Measurements from ENCODE around the gene BTBD9. TPM values are rescaled to one million over a fixed set of nuclear protein-coding genes. Genes with fewer than 3 reads are reported as not detected.

The BTBD9 gene
- polyA plus RNA-seq, 1 donor (not counting 4 experiments of a cell fraction or from before 2014, with no cell fraction given) = 6.8 TPM

DNA sequence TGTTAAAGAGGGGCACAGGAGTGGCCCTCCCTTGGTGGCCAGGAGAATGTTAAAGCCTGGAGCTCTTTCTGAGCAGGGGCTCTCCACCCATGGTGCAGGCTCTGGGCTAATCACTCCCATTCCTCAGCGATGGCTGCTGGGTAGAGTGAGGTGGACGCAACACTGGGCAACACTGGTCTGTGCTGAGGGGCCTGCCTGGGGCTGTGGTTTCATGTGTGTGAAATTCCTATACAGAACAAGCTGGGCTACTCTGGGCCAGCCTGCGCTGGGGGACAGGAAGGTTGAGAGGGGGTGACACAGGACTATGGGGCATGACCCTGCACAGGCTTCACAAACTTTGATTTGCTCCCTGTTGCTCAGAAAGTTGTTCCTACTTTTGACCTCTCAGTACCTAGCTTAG, 427.6 kb downstream of the BTBD9 start:
- no peak for TF ChIP-seq EZH2 (IDR thresholded peaks at IDR 0.05; ENCODE audit: low read length)
- TF ChIP-seq, protein P1, sequence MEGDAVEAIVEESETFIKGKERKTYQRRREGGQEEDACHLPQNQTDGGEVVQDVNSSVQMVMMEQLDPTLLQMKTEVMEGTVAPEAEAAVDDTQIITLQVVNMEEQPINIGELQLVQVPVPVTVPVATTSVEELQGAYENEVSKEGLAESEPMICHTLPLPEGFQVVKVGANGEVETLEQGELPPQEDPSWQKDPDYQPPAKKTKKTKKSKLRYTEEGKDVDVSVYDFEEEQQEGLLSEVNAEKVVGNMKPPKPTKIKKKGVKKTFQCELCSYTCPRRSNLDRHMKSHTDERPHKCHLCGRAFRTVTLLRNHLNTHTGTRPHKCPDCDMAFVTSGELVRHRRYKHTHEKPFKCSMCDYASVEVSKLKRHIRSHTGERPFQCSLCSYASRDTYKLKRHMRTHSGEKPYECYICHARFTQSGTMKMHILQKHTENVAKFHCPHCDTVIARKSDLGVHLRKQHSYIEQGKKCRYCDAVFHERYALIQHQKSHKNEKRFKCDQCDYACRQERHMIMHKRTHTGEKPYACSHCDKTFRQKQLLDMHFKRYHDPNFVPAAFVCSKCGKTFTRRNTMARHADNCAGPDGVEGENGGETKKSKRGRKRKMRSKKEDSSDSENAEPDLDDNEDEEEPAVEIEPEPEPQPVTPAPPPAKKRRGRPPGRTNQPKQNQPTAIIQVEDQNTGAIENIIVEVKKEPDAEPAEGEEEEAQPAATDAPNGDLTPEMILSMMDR (optimal IDR thresholded peaks at IDR 0.05 in 1 of 3, IDR thresholded peaks at IDR 0.05 in 1 of 3, conservative IDR thresholded peaks at IDR 0.05 in 1 of 3; ENCODE audit: extremely low read depth in 1 of 3, insufficient read depth in 2 of 3, low read length in 3 of 3) = no peak
- no peaks in the 10 kb centered on the region for H3K36me3 ChIP-seq (ENCODE audit: control insufficient read depth in 2 of 2, extremely low read depth in 1 of 2, insufficient read depth in 2 of 2, low read length in 2 of 2)
- no peak overlapping the region for H3K4me2 ChIP-seq (ENCODE audit: control insufficient read depth, extremely low read depth, insufficient read depth, low read depth, low read length)
- H3K9ac ChIP-seq (ENCODE audit: control insufficient read depth, extremely low read depth, insufficient read depth, low read length) = no peak overlapping the region
- no peak overlapping the region for H2AFZ ChIP-seq (ENCODE audit: control insufficient read depth, low read length)
- H4K20me1 ChIP-seq (ENCODE audit: control insufficient read depth, extremely low read depth, insufficient read depth, low read length) = no peaks in the 10 kb centered on the region
- H3K4me1 ChIP-seq (ENCODE audit: control insufficient read depth, extremely low read depth, insufficient read depth, low read length) = no peaks in the 10 kb centered on the region
- H3K27me3 ChIP-seq (ENCODE audit: control insufficient read depth, extremely low read depth, insufficient read depth, low read length) = no peaks in the 10 kb centered on the region
- no peak overlapping the region for H3K4me3 ChIP-seq (ENCODE audit: control insufficient read depth in 2 of 3, extremely low read depth in 1 of 3, insufficient read depth in 2 of 3, low read depth in 1 of 3, low read length in 3 of 3)
- no peaks in the 10 kb centered on the region for H3K9me3 ChIP-seq (ENCODE audit: control insufficient read depth, low read depth, low read length)
- no peaks in the 10 kb centered on the region for H3K9me1 ChIP-seq (ENCODE audit: control insufficient read depth, extremely low read depth, insufficient read depth, low read length)
- dilution Hi-C loops (cut with MboI; ENCODE audit: extremely low pct_ligation_motif_present, low sequenced_read_pairs) = no loop called here
- no peak overlapping the region for H3K27ac ChIP-seq (ENCODE audit: control insufficient read depth, insufficient read depth, low read length)
- DNase-seq (ENCODE audit: low read depth, low spot score) = no peak
- FAIRE-seq = no peak
- no peaks in the 10 kb centered on the region for H3K79me2 ChIP-seq (ENCODE audit: control insufficient read depth, insufficient read depth, low read length)

DNA sequence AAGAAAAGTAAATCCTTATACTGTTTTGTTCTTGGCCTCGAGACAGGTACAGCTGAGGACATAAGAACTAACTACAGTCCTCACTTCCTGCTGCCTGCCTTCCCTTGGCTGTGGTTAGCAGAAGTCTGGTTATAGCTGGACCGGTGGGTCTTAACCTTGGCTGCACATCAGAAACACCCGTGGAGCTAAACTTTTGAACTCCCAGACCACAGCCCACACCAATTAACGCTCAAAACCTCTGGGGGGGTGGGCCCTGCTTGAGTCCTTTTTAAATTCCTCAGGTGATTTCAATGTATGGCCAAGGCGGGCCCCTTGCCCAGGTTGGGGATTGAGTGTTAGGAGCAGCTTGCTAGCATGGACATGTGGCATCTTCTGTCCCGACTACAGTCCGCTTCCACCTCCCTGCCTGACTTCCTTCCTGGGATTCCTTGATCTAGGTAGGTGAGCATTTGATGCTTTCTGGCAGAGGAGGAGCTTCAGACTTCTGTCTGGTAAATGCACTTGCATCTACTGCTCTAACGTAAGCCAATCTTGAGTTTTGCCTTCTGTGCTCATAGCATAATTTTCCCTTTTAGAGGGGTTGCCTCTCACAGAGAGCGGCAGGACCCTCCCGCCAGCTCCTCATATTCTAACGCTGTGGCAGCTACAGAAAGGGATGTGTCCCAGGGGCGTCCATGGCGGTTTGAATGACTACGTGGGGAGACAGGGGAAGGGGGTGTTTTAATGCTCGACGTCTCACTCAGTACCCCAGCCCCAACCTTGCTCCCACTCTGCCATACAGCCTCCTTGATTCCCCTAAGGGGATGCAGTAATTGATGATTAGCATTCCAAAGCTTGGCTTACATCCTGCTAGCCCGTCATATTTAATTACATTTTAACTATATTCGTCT, 430.1 kb downstream of the BTBD9 start:
- no peak overlapping the region for H3K9ac ChIP-seq (ENCODE audit: control insufficient read depth, extremely low read depth, insufficient read depth, low read length)
- no peak overlapping the region for H3K27ac ChIP-seq (ENCODE audit: control insufficient read depth, insufficient read depth, low read length)
- DNase-seq (ENCODE audit: low read depth, low spot score) (no peak), FAIRE-seq (no peak)
- H3K36me3 ChIP-seq (ENCODE audit: control insufficient read depth in 2 of 2, extremely low read depth in 1 of 2, insufficient read depth in 2 of 2, low read length in 2 of 2) = no peaks in the 10 kb centered on the region
- no peaks in the 10 kb centered on the region for H3K9me1 ChIP-seq (ENCODE audit: control insufficient read depth, extremely low read depth, insufficient read depth, low read length)
- H3K27me3 ChIP-seq (ENCODE audit: control insufficient read depth, extremely low read depth, insufficient read depth, low read length) = no peaks in the 10 kb centered on the region
- H3K79me2 ChIP-seq (ENCODE audit: control insufficient read depth, insufficient read depth, low read length) = no peaks in the 10 kb centered on the region
- H4K20me1 ChIP-seq (ENCODE audit: control insufficient read depth, extremely low read depth, insufficient read depth, low read length) = no peaks in the 10 kb centered on the region
- H3K4me1 ChIP-seq (ENCODE audit: control insufficient read depth, extremely low read depth, insufficient read depth, low read length) = no peaks in the 10 kb centered on the region
- no peak overlapping the region for H3K4me2 ChIP-seq (ENCODE audit: control insufficient read depth, extremely low read depth, insufficient read depth, low read depth, low read length)
- no peaks in the 10 kb centered on the region for H3K9me3 ChIP-seq (ENCODE audit: control insufficient read depth, low read depth, low read length)
- H3K4me3 ChIP-seq (ENCODE audit: control insufficient read depth in 2 of 3, extremely low read depth in 1 of 3, insufficient read depth in 2 of 3, low read depth in 1 of 3, low read length in 3 of 3) = no peak overlapping the region
- no peak overlapping the region for H2AFZ ChIP-seq (ENCODE audit: control insufficient read depth, low read length)
- dilution Hi-C loops (cut with MboI; ENCODE audit: extremely low pct_ligation_motif_present, low sequenced_read_pairs) = no loop called here
- TF ChIP-seq, protein P1 (optimal IDR thresholded peaks at IDR 0.05 in 1 of 3, IDR thresholded peaks at IDR 0.05 in 1 of 3, conservative IDR thresholded peaks at IDR 0.05 in 1 of 3; ENCODE audit: extremely low read depth in 1 of 3, insufficient read depth in 2 of 3, low read length in 3 of 3) = no peak
- no peak for TF ChIP-seq EZH2 (IDR thresholded peaks at IDR 0.05; ENCODE audit: low read length)
